Kidney (tissue), 14 donors: Measurements from ENCODE around the gene TTLL11. TPM values are rescaled to one million over a fixed set of nuclear protein-coding genes. Genes with fewer than 3 reads are reported as not detected.

Source experiments
- DNase-seq, 5 donors: peaks; one replicate each; pipeline ENCODE4 v3.0.0-alpha.2; 2013 to 2020
- FAIRE-seq: peaks from 2 replicates; lab custom pipeline; 2012; peaks lifted over from hg19 to GRCh38; lab: Jason Lieb, UNC
- H3K27ac ChIP-seq, 2 donors: one replicate each; pipeline ENCODE4 v1.7.0; 2013; ENCODE audit warnings: low read depth in 2 of 2, low read length in 2 of 2, inconsistent platforms in 1 of 2
- H3K27me3 ChIP-seq: one replicate; pipeline ENCODE4 v1.7.1; 2013; ENCODE audit warnings: low read length, inconsistent platforms; ENCODE audit not compliant: control insufficient read depth, insufficient read depth
- H3K36me3 ChIP-seq, 3 donors: one replicate each; pipeline versions ENCODE4 v1.7.0 to v1.7.1; 2013; ENCODE audit warnings: low read length in 3 of 3, control low read depth in 1 of 3, inconsistent platforms in 1 of 3; ENCODE audit not compliant: insufficient read depth in 3 of 3, control insufficient read depth in 2 of 3
- H3K4me1 ChIP-seq, 3 donors: one replicate each; pipeline versions ENCODE4 v1.7.0 to v1.7.1; 2013; ENCODE audit warnings: low read length in 3 of 3, inconsistent platforms in 1 of 3, low read depth in 1 of 3; ENCODE audit not compliant: control insufficient read depth in 2 of 3, insufficient read depth in 2 of 3
- H3K4me3 ChIP-seq, 3 donors: one replicate each; pipeline versions ENCODE4 v1.7.0 to v1.8.1; 2013; ENCODE audit warnings: low read length in 3 of 3, control low read depth in 1 of 3, inconsistent platforms in 1 of 3
- H3K9ac ChIP-seq, 3 donors: one replicate each; pipeline versions ENCODE4 v1.7.0 to v1.7.1; 2013; ENCODE audit warnings: low read length in 3 of 3, control low read depth in 1 of 3, inconsistent platforms in 1 of 3
- H3K9me3 ChIP-seq, 3 donors: one replicate each; pipeline versions ENCODE4 v1.7.0 to v1.7.1; 2013; ENCODE audit warnings: low read length in 3 of 3, control low read depth in 1 of 3, inconsistent platforms in 1 of 3; ENCODE audit not compliant: control insufficient read depth in 2 of 3, insufficient read depth in 1 of 3
- CTCF ChIP-seq: IDR thresholded peaks from 3 replicates; pipeline ENCODE4 v1.5.1; 2012; ENCODE audit warnings: mild to moderate bottlenecking, moderate library complexity, borderline replicate concordance; ENCODE audit not compliant: insufficient read depth; ENCODE audit errors: extremely low read depth
- intact Hi-C: fragments of 100-400 bp; cut with DNase I; formaldehyde crosslinking; loops from one replicate; pipeline ENCODE4 v1.11.1; 2022
- polyA plus RNA-seq: library from polyadenylated mRNA; stranded (reverse); fragments of 350-450 nt; fragmentation: Illumina TruSeq; extraction: RNeasy Lipid Tissue Mini Kit (QIAGEN cat#74804); gene quantifications from one replicate; pipeline ENCODE4 v1.2.3, GENCODE V29; 2014; ENCODE audit warnings: low read depth, low replicate concordance; ENCODE audit not compliant: insufficient read depth
- total RNA-seq: library from RNA; stranded (reverse); fragmentation: NEBNext Ultra II Directional; extraction: Animal tissue kit (Norgen Biotek cat#: 25700); gene quantifications from one replicate; pipeline ENCODE4 v1.2.1, GENCODE V29; 2021
- donor health status: control.
- donor health status: control.
- donor health status: control.
- donor health status: control.
- donor health status: control.
- donor health status: DM: yes; HTN: yes; CAD: no.
- donor health status: Normal renal cell carcinoma (clear cell type).

TTLL11 gene
- total and polyA plus RNA-seq, 2 donors from 2014 or later: 2.3 to 10.0 TPM

GRCh38 chr9:121815084-121815483, 278.0 kb downstream of the TTLL11 start:
- DNase-seq: no peak
- intact Hi-C loops: no loop called here
- Histone ChIP-seq H3K36me3 (no peaks in the 10 kb centered on the region), H3K4me3 (no peak overlapping the region), H3K9ac (no peak overlapping the region), H3K4me1 (no peaks in the 10 kb centered on the region), H3K27ac (no peak overlapping the region), H3K9me3 (no peaks in the 10 kb centered on the region), H3K27me3 (no peaks in the 10 kb centered on the region)
- no peak for TF ChIP-seq CTCF
- no peak for FAIRE-seq

- H3K9me3 ChIP-seq: no peaks in the 10 kb centered on the region
- intact Hi-C loops: no loop called here
- H3K27me3 ChIP-seq: no peaks in the 10 kb centered on the region
- H3K9ac ChIP-seq: no peak overlapping the region
- H3K4me3 ChIP-seq: no peak overlapping the region
- DNase-seq (no peak), FAIRE-seq (no peak)
- no peaks in the 10 kb centered on the region for H3K36me3 ChIP-seq
- TF ChIP-seq CTCF: no peak
- H3K4me1 ChIP-seq: no peaks in the 10 kb centered on the region
- no peak overlapping the region for H3K27ac ChIP-seq
Observed at GRCh38 chr9:121814594-121814993, 278.5 kb downstream of the TTLL11 start.

- H3K9ac ChIP-seq: no peak overlapping the region
- intact Hi-C loops: no loop called here
Observed at GRCh38 chr9:121813519-121814210, 279.4 kb downstream of the TTLL11 start.

More at GRCh38 chr9:121813519-121814210, 279.4 kb downstream of the TTLL11 start:
- no peaks in the 10 kb centered on the region for H3K36me3 ChIP-seq
- FAIRE-seq: no peak
- H3K4me3 ChIP-seq: no peak overlapping the region
- no peak for TF ChIP-seq CTCF
- H3K27ac ChIP-seq: no peak overlapping the region
- no peak for DNase-seq
- no peaks in the 10 kb centered on the region for H3K4me1 ChIP-seq
- no peaks in the 10 kb centered on the region for H3K27me3 ChIP-seq
- no peaks in the 10 kb centered on the region for H3K9me3 ChIP-seq
